A673 (cell line): ENCODE data around the gene PDLIM5. TPM values are rescaled to one million over a fixed set of nuclear protein-coding genes. Genes with fewer than 3 reads are reported as not detected.

Experiments
- BruUV-seq: library from RNA; stranded (reverse); fragments of 400-500 nt; replicated peaks from 2 replicates; lab custom pipeline; 2021; lab: Mats Ljungman, UMichigan
- CTCF ChIA-PET: fragments of 300-600 bp; sonication (Branson Sonifier 250); formaldehyde crosslinking; loops from one replicate; lab custom pipeline; 2022; ENCODE audit warnings: antibody characterized with exemption; lab: Charles Lee
- POLR2A ChIA-PET: fragments of 300-600 bp; sonication (Branson Sonifier 250); formaldehyde crosslinking; loops from one replicate; lab custom pipeline; 2022; ENCODE audit warnings: antibody characterized with exemption; ENCODE audit not compliant: low non-redundant PET; lab: Charles Lee
- DNase-seq: peaks from one replicate; pipeline ENCODE4 v3.0.0-alpha.2; 2015; ENCODE audit warnings: low spot score
- H3K27ac ChIP-seq: fragments of 200-600 bp; sonication (generic); 2 replicates; pipeline ENCODE4 v1.5.1; 2016; ENCODE audit warnings: mixed run types, low read depth, mild to moderate bottlenecking, mixed read lengths, antibody characterized with exemption, low read length; ENCODE audit not compliant: poor library complexity, severe bottlenecking
- H3K27me3 ChIP-seq: fragments of 200-600 bp; sonication (generic); replicated peaks from 2 replicates; pipeline ENCODE4 v1.6.1; 2017; ENCODE audit warnings: mixed run types, low read depth, mild to moderate bottlenecking, mixed read lengths, antibody characterized with exemption, low read length; ENCODE audit not compliant: insufficient read depth, poor library complexity
- H3K36me3 ChIP-seq: fragments of 200-600 bp; sonication (generic); 2 replicates; pipeline ENCODE4 v1.6.1; 2016; ENCODE audit warnings: mixed run types, mild to moderate bottlenecking, mixed read lengths, antibody characterized with exemption, low read length; ENCODE audit not compliant: insufficient read depth, poor library complexity, severe bottlenecking
- H3K4me1 ChIP-seq: fragments of 200-600 bp; sonication (generic); 2 replicates; pipeline ENCODE4 v1.6.1; 2017; ENCODE audit warnings: mixed run types, mild to moderate bottlenecking, mixed read lengths, antibody characterized with exemption, low read length; ENCODE audit not compliant: insufficient read depth, poor library complexity, severe bottlenecking
- H3K4me3 ChIP-seq: fragments of 200-600 bp; sonication (generic); 2 replicates; pipeline ENCODE4 v1.5.1; 2016; ENCODE audit warnings: low read depth, mixed run types, mild to moderate bottlenecking, mixed read lengths, low read length; ENCODE audit not compliant: poor library complexity, severe bottlenecking
- H3K9me3 ChIP-seq: fragments of 200-600 bp; sonication (generic); 2 replicates; pipeline ENCODE4 v1.6.1; 2016; ENCODE audit warnings: mixed run types, low read depth, mild to moderate bottlenecking, mixed read lengths, antibody characterized with exemption, low read length; ENCODE audit not compliant: poor library complexity, severe bottlenecking
- EZH2 ChIP-seq: fragments of 200-600 bp; sonication (generic); IDR thresholded peaks from 2 replicates; pipeline ENCODE4 v1.6.1; 2017; ENCODE audit warnings: borderline replicate concordance, low read depth, mild to moderate bottlenecking, mixed read lengths, antibody characterized with exemption, low read length; ENCODE audit not compliant: poor library complexity, severe bottlenecking
- intact Hi-C: fragments of 100-400 bp; cut with micrococcal nuclease; formaldehyde crosslinking; loops from one replicate; pipeline ENCODE4 v1.10.0; 2022; ENCODE audit not compliant: unreplicated experiment
- total RNA-seq: library from RNA; stranded (reverse); gene quantifications from 2 replicates; pipeline ENCODE4 v1.2.3, GENCODE V29; 2021
- TF ChIP-seq, protein P1 (sequence below): fragments of 300-800, 200-600 bp; sonication (generic); conservative IDR thresholded peaks from 2 replicates; pipeline ENCODE4 v1.5.1; 2017; ENCODE audit warnings: low read depth, mild to moderate bottlenecking, antibody characterized with exemption, low read length, moderate library complexity, mixed read lengths

The PDLIM5 gene
- total RNA-seq, 1 experiment from 2014 or later, result 174 TPM

DNA sequence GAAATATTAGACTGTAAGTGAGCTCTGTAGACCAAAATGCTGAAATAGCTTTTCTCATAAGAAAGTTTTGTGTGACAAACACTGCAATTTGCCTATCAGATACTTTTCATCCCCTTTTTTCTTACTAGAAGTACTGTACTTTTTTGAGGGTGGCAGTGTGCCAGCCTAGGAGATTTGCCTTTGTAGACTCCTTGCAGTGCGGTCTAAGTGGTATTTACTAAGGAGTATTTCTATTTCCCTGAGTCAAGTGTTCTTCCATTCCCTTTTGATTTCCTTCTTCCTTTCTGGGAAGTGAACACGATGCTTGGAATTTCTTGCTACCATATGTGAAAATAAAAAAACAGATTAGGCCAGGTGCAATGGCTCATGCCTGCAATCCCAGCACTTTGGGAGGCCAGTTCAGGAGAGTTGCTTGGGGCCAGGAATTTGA lies 34.6 kb downstream of the PDLIM5 start:
- intact Hi-C loops, result no loop called here
- H3K36me3 ChIP-seq, result no peaks in the 10 kb centered on the region
- no peaks in the 10 kb centered on the region for H3K9me3 ChIP-seq
- no peaks in the 10 kb centered on the region for H3K27me3 ChIP-seq
- peaks cover 49% of the 10 kb centered on the region for H3K4me1 ChIP-seq
- no TSS peak for BruUV-seq
- DNase-seq, result peak; percentile 41
- POLR2A ChIA-PET, result no interaction called here
- H3K27ac ChIP-seq, result no peak overlapping the region
- H3K4me3 ChIP-seq, result no peak overlapping the region
- TF ChIP-seq, protein P1, sequence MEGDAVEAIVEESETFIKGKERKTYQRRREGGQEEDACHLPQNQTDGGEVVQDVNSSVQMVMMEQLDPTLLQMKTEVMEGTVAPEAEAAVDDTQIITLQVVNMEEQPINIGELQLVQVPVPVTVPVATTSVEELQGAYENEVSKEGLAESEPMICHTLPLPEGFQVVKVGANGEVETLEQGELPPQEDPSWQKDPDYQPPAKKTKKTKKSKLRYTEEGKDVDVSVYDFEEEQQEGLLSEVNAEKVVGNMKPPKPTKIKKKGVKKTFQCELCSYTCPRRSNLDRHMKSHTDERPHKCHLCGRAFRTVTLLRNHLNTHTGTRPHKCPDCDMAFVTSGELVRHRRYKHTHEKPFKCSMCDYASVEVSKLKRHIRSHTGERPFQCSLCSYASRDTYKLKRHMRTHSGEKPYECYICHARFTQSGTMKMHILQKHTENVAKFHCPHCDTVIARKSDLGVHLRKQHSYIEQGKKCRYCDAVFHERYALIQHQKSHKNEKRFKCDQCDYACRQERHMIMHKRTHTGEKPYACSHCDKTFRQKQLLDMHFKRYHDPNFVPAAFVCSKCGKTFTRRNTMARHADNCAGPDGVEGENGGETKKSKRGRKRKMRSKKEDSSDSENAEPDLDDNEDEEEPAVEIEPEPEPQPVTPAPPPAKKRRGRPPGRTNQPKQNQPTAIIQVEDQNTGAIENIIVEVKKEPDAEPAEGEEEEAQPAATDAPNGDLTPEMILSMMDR, result no peak
- TF ChIP-seq EZH2, result no peak
- CTCF ChIA-PET, result no interaction called here

DNA sequence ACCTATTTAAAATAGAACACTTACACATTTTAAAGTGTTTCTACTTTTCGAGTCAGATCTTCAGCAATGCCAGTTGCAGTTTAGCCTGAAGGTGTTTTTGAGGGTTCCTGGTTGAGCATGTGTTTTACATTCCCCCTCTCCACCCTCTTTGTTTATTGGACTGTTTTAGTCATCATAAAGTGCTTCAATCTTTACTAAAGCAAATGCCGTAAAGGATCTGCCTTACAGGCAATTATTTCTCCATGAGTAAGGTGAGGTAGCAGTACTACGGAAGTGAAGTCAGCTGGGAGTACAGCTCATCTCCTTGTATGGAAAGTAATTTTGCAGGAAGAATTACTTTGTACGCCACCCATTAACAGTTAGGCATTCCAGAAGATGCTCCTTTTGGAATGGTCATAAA lies 36.9 kb downstream of the PDLIM5 start:
- intact Hi-C loops, result no loop called here
- Histone ChIP-seq H3K4me3 (no peak overlapping the region), H3K9me3 (no peaks in the 10 kb centered on the region), H3K27me3 (no peaks in the 10 kb centered on the region), H3K27ac (peak overlapping the region; percentile 16), H3K36me3 (no peaks in the 10 kb centered on the region), H3K4me1 (peaks cover 41% of the 10 kb centered on the region)
- POLR2A ChIA-PET, result no interaction called here
- DNase-seq, result no peak
- BruUV-seq, result no TSS peak
- TF ChIP-seq EZH2, result no peak
- TF ChIP-seq, protein P1, result no peak
- CTCF ChIA-PET, result no interaction called here

DNA sequence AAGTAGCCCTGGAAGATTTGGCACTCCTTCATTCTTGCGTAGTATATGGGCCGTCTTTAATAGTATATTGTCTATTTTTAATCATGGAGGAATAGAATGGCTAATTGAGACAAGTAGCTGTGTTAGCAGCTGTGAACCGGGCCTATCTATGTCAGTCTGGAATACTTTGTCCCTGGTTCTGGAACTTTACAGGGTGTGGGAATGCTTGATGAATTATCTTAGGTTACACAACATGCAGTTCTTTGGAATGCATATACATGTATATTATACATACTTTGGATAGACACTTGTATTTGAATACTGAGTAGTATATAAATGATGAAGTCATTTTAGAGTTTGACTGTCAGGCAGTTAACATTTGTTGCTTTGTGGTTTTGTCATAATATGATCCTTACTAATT lies 37.4 kb downstream of the PDLIM5 start:
- Histone ChIP-seq H3K4me1 (peaks cover 37% of the 10 kb centered on the region), H3K36me3 (no peaks in the 10 kb centered on the region), H3K27ac (peak overlapping the region; percentile 16), H3K27me3 (no peaks in the 10 kb centered on the region), H3K9me3 (no peaks in the 10 kb centered on the region), H3K4me3 (no peak overlapping the region)
- POLR2A ChIA-PET, result no interaction called here
- TF ChIP-seq EZH2, result no peak
- TF ChIP-seq, protein P1, result no peak
- intact Hi-C loops, result no loop called here
- no TSS peak for BruUV-seq
- no peak for DNase-seq
- CTCF ChIA-PET, result no interaction called here
